H9 (cell line): ENCODE results near the gene KRT6C. TPM values are rescaled to one million over a fixed set of nuclear protein-coding genes. Genes with fewer than 3 reads are reported as not detected.
A peak's percentile ranks its signal among the peaks of the same experiment; 100 is the strongest.

Experiments used
- DNase-seq: peaks from one replicate; pipeline ENCODE4 v3.0.0-alpha.2; 2017
- H2AFZ ChIP-seq: one replicate; pipeline ENCODE4 v1.6.1; 2013; ENCODE audit warnings: mild to moderate bottlenecking, low read length, control low read depth, moderate library complexity
- H2AK5ac ChIP-seq: 2 replicates; pipeline ENCODE4 v1.6.1; 2013; ENCODE audit warnings: low read length, control low read depth, mixed read lengths; ENCODE audit not compliant: insufficient read length
- H2BK120ac ChIP-seq: one replicate; pipeline ENCODE4 v1.6.1; 2013; ENCODE audit warnings: low read depth, mild to moderate bottlenecking, low read length, control low read depth, inconsistent platforms; ENCODE audit not compliant: poor library complexity, severe bottlenecking
- H2BK12ac ChIP-seq: 2 replicates; pipeline ENCODE4 v1.6.1; 2013; ENCODE audit warnings: low read length, control low read depth, mixed read lengths, low read depth; ENCODE audit not compliant: insufficient read length
- H2BK15ac ChIP-seq: 2 replicates; pipeline ENCODE4 v1.6.1; 2013; ENCODE audit warnings: low read depth, low read length, control low read depth
- H2BK20ac ChIP-seq: one replicate; pipeline ENCODE4 v1.6.1; 2013; ENCODE audit warnings: low read depth, mild to moderate bottlenecking, low read length, control low read depth, inconsistent platforms; ENCODE audit not compliant: poor library complexity, severe bottlenecking
- H2BK5ac ChIP-seq: 2 replicates; pipeline ENCODE4 v1.6.1; 2013; ENCODE audit warnings: low read length, control low read depth, mixed read lengths; ENCODE audit not compliant: insufficient read length
- H3K14ac ChIP-seq: 2 replicates; pipeline ENCODE4 v1.6.1; 2013; ENCODE audit warnings: low read length, control low read depth; ENCODE audit not compliant: insufficient read depth
- H3K18ac ChIP-seq: 2 replicates; pipeline ENCODE4 v1.6.1; 2013; ENCODE audit warnings: low read depth, mild to moderate bottlenecking, mixed read lengths, low read length, control low read depth; ENCODE audit not compliant: insufficient read length
- H3K23ac ChIP-seq: 2 replicates; pipeline ENCODE4 v1.6.1; 2013; ENCODE audit warnings: low read length, control low read depth, mixed read lengths, low read depth; ENCODE audit not compliant: insufficient read length
- H3K23me2 ChIP-seq: 2 replicates; pipeline ENCODE4 v1.6.1; 2013; ENCODE audit warnings: low read depth, mild to moderate bottlenecking, mixed read lengths, low read length, control low read depth; ENCODE audit not compliant: insufficient read length, poor library complexity, severe bottlenecking
- H3K27ac ChIP-seq: 2 replicates; pipeline ENCODE4 v1.5.1; 2013; ENCODE audit warnings: low read length, control low read depth, mixed read lengths, low read depth; ENCODE audit not compliant: insufficient read length
- H3K27me3 ChIP-seq: 2 replicates; pipeline ENCODE4 v1.6.1; 2013; ENCODE audit warnings: low read length, control low read depth, inconsistent platforms; ENCODE audit not compliant: insufficient read depth
- H3K4ac ChIP-seq: 2 replicates; pipeline ENCODE4 v1.6.1; 2013; ENCODE audit warnings: low read depth, mild to moderate bottlenecking, control low read depth, inconsistent platforms, low read length, moderate library complexity
- H3K4me1 ChIP-seq: 2 replicates; pipeline ENCODE4 v1.6.1; 2013; ENCODE audit warnings: low read length, control low read depth, inconsistent platforms; ENCODE audit not compliant: insufficient read depth
- H3K4me2 ChIP-seq: 2 replicates; pipeline ENCODE4 v1.6.1; 2013; ENCODE audit warnings: low read length, control low read depth, mixed read lengths; ENCODE audit not compliant: insufficient read length, insufficient read depth
- H3K56ac ChIP-seq: 2 replicates; pipeline ENCODE4 v1.6.1; 2013; ENCODE audit warnings: low read depth, mild to moderate bottlenecking, mixed read lengths, low read length, control low read depth; ENCODE audit not compliant: insufficient read length
- H3K79me1 ChIP-seq: 2 replicates; pipeline ENCODE4 v1.6.1; 2013; ENCODE audit warnings: low read depth, mild to moderate bottlenecking, moderate library complexity, low read length, control low read depth, inconsistent platforms; ENCODE audit not compliant: insufficient read depth, poor library complexity, severe bottlenecking
- H3K79me2 ChIP-seq: 2 replicates; pipeline ENCODE4 v1.6.1; 2013; ENCODE audit warnings: low read length, control low read depth, inconsistent platforms; ENCODE audit not compliant: insufficient read depth
- H3K9ac ChIP-seq: 2 replicates; pipeline ENCODE4 v1.6.1; 2013; ENCODE audit warnings: low read length, control low read depth, mixed read lengths; ENCODE audit not compliant: insufficient read length; ENCODE audit errors: extremely low read depth
- H3K9me3 ChIP-seq: one replicate; pipeline ENCODE4 v1.6.1; 2013; ENCODE audit warnings: low read depth, low read length, inconsistent platforms; ENCODE audit not compliant: control insufficient read depth
- H3T11ph ChIP-seq: one replicate; pipeline ENCODE4 v1.6.1; 2013; ENCODE audit warnings: mild to moderate bottlenecking, low read length, control low read depth, inconsistent platforms
- H4K20me1 ChIP-seq: one replicate; pipeline ENCODE4 v1.6.1; 2013; ENCODE audit not compliant: control insufficient read depth, insufficient read length, insufficient read depth
- H4K5ac ChIP-seq: 2 replicates; pipeline ENCODE4 v1.6.1; 2013; ENCODE audit warnings: low read depth, mild to moderate bottlenecking, mixed read lengths, low read length, control low read depth; ENCODE audit not compliant: insufficient read length
- H4K8ac ChIP-seq: replicated peaks from 2 replicates; pipeline ENCODE4 v1.6.1; 2013; ENCODE audit warnings: low read length, control low read depth, mixed read lengths, low read depth; ENCODE audit not compliant: insufficient read length
- H4K91ac ChIP-seq: 2 replicates; pipeline ENCODE4 v1.6.1; 2013; ENCODE audit warnings: low read depth, mild to moderate bottlenecking, moderate library complexity, mixed read lengths, low read length, control low read depth; ENCODE audit not compliant: insufficient read length
- H3K27ac Mint-ChIP-seq, 3 experiments: 2 replicates in 2 of 3; 3 replicates in 1 of 3; pipeline ENCODE4 v1.8.0; 2020 to 2021; ENCODE audit warnings: mixed read lengths in 3 of 3, mild to moderate bottlenecking in 1 of 3, moderate library complexity in 1 of 3
- H3K27me3 Mint-ChIP-seq: 2 replicates; pipeline ENCODE4 v1.8.0; 2021; ENCODE audit warnings: low read depth, mild to moderate bottlenecking, moderate library complexity, mixed read lengths
- H3K36me3 Mint-ChIP-seq, 3 experiments: 2 replicates in 2 of 3; 3 replicates in 1 of 3; pipeline ENCODE4 v1.8.0; 2020 to 2021; ENCODE audit warnings: low read depth in 3 of 3, mixed read lengths in 3 of 3; ENCODE audit not compliant: insufficient read depth in 1 of 3
- H3K4me1 Mint-ChIP-seq, 2 experiments: 2 replicates each; pipeline ENCODE4 v1.8.0; 2020; ENCODE audit warnings: mixed read lengths in 2 of 2
- H3K4me3 Mint-ChIP-seq, 2 experiments: 2 replicates in 1 of 2; 3 replicates in 1 of 2; pipeline ENCODE4 v1.8.0; 2020 to 2021; ENCODE audit warnings: mild to moderate bottlenecking in 2 of 2, mixed read lengths in 2 of 2, moderate library complexity in 1 of 2
- H3K9me3 Mint-ChIP-seq, 2 experiments: 2 replicates in 1 of 2; 3 replicates in 1 of 2; pipeline ENCODE4 v1.8.0; 2020; ENCODE audit warnings: mild to moderate bottlenecking in 2 of 2, mixed read lengths in 2 of 2, moderate library complexity in 1 of 2
- WGBS: extraction: QIAGEN DNeasy Blood & Tissue Kit; methylation state at CpG from one replicate; pipeline ENCODE4 v1.1.7; 2013; ENCODE audit warnings: missing lambda C conversion rate, low lambda C conversion rate, mixed read lengths; ENCODE audit not compliant: insufficient read length; ENCODE audit errors: extremely low coverage; 5-methylcytosine and 5-hydroxymethylcytosine counted together
- total RNA-seq: library from RNA; stranded (reverse); gene quantifications from 2 replicates; pipeline ENCODE4 v1.2.1, GENCODE V29; 2021
- TF ChIP-seq, protein P1 (sequence below): fragments of 200-600 bp; sonication (generic); conservative IDR thresholded peaks from 3 replicates; pipeline ENCODE4 v1.8.0; 2021; ENCODE audit warnings: antibody characterized with exemption, mild to moderate bottlenecking

KRT6C gene
- total RNA-seq, 1 experiment from 2014 or later = not detected

DNA sequence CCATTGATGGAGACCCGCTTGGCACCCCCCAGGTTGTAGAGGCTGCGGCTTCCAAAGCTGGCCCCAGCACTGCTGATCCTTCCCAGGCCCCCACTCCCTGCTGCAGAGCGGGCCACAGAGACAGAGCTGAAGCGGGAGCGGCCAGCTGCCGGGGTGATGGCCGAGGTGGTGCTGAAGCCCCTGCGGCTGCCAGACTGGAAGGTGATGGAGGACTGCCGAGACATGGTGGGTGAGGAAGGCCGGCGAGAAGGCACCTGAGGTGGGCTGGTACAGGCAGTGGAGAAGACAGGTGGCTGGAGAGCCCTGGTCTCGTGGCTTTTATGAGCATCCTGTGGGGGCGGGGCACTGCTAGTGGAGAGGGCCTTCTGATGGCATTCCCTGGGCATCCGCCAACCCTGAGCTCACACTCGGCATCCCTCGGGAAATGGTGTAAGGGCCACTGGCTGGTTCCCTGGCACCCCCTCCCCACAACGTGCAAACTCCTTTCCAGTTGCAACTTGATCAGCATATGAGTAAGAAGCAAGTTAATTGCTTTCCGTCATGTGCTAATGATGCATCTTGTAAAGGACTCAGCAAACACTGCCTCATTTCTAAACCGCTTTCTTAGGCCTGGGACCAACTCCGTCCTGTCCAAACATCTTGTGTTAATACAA lies 39.4 kb downstream of the KRT6C start, which contains the start of gene KRT75:
KRT75 (minus strand) TSS at position 291 of the 653 bp plus-strand sequence; CDS start at position 224, 67 bp downstream.
- no peak within 1 kb of the TSS for H3K4me3 Mint-ChIP-seq

More for the DNA sequence above, 39.4 kb downstream of the KRT6C start, which contains the start of gene KRT75:
- Histone ChIP-seq H3K27me3 (no peaks in the 10 kb centered on the region), H3K27ac (no peak within 1 kb of the TSS), H3T11ph (no peak within 1 kb of the TSS), H2BK5ac (no peak within 1 kb of the TSS), H2BK15ac (no peak within 1 kb of the TSS), H4K8ac (no peak within 1 kb of the TSS), H3K9me3 (no peaks in the 10 kb centered on the region), H4K20me1 (no peaks in the 10 kb centered on the region), H3K14ac (no peak within 1 kb of the TSS), H3K56ac (no peak within 1 kb of the TSS), H3K4me1 (no peaks in the 10 kb centered on the region), H2AK5ac (no peak within 1 kb of the TSS), H3K4ac (no peak within 1 kb of the TSS), H3K4me2 (no peak within 1 kb of the TSS), H3K79me2 (no peaks in the 10 kb centered on the region), H4K91ac (no peak within 1 kb of the TSS), H3K79me1 (no peaks in the 10 kb centered on the region), H2BK12ac (no peak within 1 kb of the TSS), H2BK120ac (no peak within 1 kb of the TSS), H3K23ac (no peak within 1 kb of the TSS), H2AFZ (no peak within 1 kb of the TSS), H3K23me2 (no peaks in the 10 kb centered on the region), H2BK20ac (no peak within 1 kb of the TSS), H3K9ac (no peak within 1 kb of the TSS), H3K18ac (no peak within 1 kb of the TSS), H4K5ac (no peak within 1 kb of the TSS)
- TF ChIP-seq, protein P1, sequence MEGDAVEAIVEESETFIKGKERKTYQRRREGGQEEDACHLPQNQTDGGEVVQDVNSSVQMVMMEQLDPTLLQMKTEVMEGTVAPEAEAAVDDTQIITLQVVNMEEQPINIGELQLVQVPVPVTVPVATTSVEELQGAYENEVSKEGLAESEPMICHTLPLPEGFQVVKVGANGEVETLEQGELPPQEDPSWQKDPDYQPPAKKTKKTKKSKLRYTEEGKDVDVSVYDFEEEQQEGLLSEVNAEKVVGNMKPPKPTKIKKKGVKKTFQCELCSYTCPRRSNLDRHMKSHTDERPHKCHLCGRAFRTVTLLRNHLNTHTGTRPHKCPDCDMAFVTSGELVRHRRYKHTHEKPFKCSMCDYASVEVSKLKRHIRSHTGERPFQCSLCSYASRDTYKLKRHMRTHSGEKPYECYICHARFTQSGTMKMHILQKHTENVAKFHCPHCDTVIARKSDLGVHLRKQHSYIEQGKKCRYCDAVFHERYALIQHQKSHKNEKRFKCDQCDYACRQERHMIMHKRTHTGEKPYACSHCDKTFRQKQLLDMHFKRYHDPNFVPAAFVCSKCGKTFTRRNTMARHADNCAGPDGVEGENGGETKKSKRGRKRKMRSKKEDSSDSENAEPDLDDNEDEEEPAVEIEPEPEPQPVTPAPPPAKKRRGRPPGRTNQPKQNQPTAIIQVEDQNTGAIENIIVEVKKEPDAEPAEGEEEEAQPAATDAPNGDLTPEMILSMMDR = no peak
- H3K9me3 Mint-ChIP-seq = no peaks in the 10 kb centered on the region
- peaks cover 32% of the 10 kb centered on the region for H3K27me3 Mint-ChIP-seq
- H3K4me1 Mint-ChIP-seq = peaks cover 0 to 9% of the 10 kb centered on the region in 2 experiments; a peak in 3 of 4 replicates
- no peaks in the 10 kb centered on the region for H3K36me3 Mint-ChIP-seq
- peak; percentile 24 for DNase-seq
- no peak within 1 kb of the TSS for H3K27ac Mint-ChIP-seq
- no CpG with 5 or more reads among the region's 20 CpGs for WGBS
